Thoracic aorta (tissue), 2 donors: ENCODE data around the gene RFTN1. TPM values are rescaled to one million over a fixed set of nuclear protein-coding genes. Genes with fewer than 3 reads are reported as not detected.

Experiments used
- ATAC-seq: fragments of 150-250 bp; one replicate; pipeline ENCODE4 v1.8.0; 2017; ENCODE audit warnings: low read depth; ENCODE audit not compliant: insufficient number of reproducible peaks, low FRiP score
- DNase-seq: peaks from one replicate; pipeline ENCODE4 v3.0.0-alpha.2; 2020; ENCODE audit warnings: low spot score
- H3K27ac ChIP-seq, 2 donors: fragments of 200-600 bp; sonication (generic); 1 replicate in 1 of 2; 2 replicates in 1 of 2; pipeline ENCODE4 v1.5.1; 2016; ENCODE audit warnings: mild to moderate bottlenecking in 2 of 2, moderate library complexity in 2 of 2
- H3K27me3 ChIP-seq: fragments of 200-600 bp; sonication (generic); replicated peaks from 2 replicates; pipeline ENCODE4 v1.6.0; 2016; ENCODE audit warnings: mild to moderate bottlenecking; ENCODE audit not compliant: insufficient read depth
- H3K36me3 ChIP-seq: fragments of 200-600 bp; sonication (generic); one replicate; pipeline ENCODE4 v1.5.1; 2016
- H3K4me1 ChIP-seq, 2 donors: fragments of 200-600 bp; sonication (generic); 1 replicate in 1 of 2; 2 replicates in 1 of 2; pipeline versions ENCODE4 v1.5.1 to v1.6.0; 2016; ENCODE audit warnings: low read depth in 2 of 2, mild to moderate bottlenecking in 1 of 2; ENCODE audit not compliant: control insufficient read depth in 1 of 2
- H3K4me3 ChIP-seq: fragments of 200-600 bp; sonication (generic); 2 replicates; pipeline ENCODE4 v1.5.1; 2016; ENCODE audit warnings: mild to moderate bottlenecking
- H3K9me3 ChIP-seq: fragments of 200-600 bp; sonication (generic); 2 replicates; pipeline ENCODE4 v1.5.1; 2016
- total RNA-seq, 2 donors: library from RNA; depleted of rRNA; stranded (reverse); fragments of >200 nt; gene quantifications; one replicate each; pipeline versions ENCODE4 v1.1.0 to v1.2.3, GENCODE V29; 2016
- TF ChIP-seq, protein P1 (sequence below): fragments of 200-600 bp; sonication (generic); IDR thresholded peaks from one replicate; pipeline ENCODE4 v1.5.1; 2019; ENCODE audit warnings: antibody characterized with exemption

Gene RFTN1
- total RNA-seq, 2 donors from 2014 or later: 69.7 to 108 TPM

DNA sequence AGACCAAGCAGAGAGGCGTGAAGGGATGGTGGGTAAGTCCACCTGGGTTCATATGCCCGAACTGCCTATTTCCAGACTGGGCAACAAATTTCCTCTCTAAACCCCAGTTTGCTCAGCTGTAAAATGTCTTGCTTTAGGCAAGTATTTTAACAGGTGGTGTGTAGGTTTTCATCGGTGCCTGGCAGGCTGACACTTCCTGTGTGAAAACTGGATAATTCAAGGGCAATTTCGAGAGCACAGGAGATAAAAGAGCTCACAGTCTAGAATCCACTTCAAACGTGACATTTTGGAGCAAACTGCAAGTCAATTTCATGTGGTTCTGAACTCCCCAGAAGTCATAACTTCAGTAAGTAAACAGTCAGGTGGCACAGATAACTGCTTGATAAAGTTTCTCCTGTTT is 136.3 kb downstream of the RFTN1 start:
- Histone ChIP-seq H3K27me3 (no peaks in the 10 kb centered on the region), H3K4me3 (no peak overlapping the region), H3K4me1 (peaks cover 9 to 28% of the 10 kb centered on the region in 2 donors), H3K9me3 (no peaks in the 10 kb centered on the region), H3K27ac (no peak overlapping the region), H3K36me3 (no peaks in the 10 kb centered on the region)
- ATAC-seq: no peak
- TF ChIP-seq, protein P1, sequence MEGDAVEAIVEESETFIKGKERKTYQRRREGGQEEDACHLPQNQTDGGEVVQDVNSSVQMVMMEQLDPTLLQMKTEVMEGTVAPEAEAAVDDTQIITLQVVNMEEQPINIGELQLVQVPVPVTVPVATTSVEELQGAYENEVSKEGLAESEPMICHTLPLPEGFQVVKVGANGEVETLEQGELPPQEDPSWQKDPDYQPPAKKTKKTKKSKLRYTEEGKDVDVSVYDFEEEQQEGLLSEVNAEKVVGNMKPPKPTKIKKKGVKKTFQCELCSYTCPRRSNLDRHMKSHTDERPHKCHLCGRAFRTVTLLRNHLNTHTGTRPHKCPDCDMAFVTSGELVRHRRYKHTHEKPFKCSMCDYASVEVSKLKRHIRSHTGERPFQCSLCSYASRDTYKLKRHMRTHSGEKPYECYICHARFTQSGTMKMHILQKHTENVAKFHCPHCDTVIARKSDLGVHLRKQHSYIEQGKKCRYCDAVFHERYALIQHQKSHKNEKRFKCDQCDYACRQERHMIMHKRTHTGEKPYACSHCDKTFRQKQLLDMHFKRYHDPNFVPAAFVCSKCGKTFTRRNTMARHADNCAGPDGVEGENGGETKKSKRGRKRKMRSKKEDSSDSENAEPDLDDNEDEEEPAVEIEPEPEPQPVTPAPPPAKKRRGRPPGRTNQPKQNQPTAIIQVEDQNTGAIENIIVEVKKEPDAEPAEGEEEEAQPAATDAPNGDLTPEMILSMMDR: no peak
- DNase-seq: no peak

DNA sequence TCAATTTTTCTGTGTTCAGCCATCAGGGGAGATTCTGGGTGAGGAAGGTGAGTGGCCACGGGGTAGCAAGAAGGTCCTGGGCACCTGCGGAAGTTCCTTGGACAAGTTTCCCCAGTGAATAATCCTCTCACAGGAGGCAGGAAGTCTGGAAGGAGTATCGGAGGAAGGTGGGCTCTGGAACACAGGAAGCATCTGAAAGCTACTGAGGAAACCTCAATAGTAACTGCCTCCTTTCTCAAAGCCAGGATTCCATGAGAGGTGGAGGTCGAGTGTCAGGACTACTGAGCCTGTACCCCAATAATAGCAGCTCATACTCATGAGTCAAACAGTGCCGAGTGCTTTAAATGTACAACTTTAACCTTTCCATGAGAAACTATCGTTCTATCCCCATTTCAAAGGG is 137.6 kb downstream of the RFTN1 start:
- no peaks in the 10 kb centered on the region for H3K36me3 ChIP-seq
- H3K4me3 ChIP-seq: no peak overlapping the region
- DNase-seq (no peak), ATAC-seq (no peak)
- peaks cover 17 to 41% of the 10 kb centered on the region in 2 donors for H3K4me1 ChIP-seq
- no peaks in the 10 kb centered on the region for H3K27me3 ChIP-seq
- no peaks in the 10 kb centered on the region for H3K9me3 ChIP-seq
- TF ChIP-seq, protein P1: no peak
- H3K27ac ChIP-seq: no peak overlapping the region

DNA sequence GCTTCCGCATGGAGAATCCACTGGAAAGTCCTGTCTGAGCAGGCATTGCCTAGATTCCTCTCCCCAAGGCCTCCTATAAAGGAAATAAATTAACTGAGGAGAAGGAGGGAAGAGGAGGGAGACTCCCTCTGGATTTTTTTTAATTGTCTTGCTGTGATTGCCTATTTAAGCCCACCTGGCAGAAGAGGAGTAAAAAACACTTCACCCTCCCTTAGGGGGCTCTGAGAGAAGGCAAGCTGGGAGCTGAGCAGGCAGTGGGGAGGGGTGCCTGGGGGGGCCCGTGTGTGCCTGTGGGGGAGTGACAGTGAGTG is 138.6 kb downstream of the RFTN1 start:
- H3K4me3 ChIP-seq: no peak overlapping the region
- H3K27me3 ChIP-seq: no peaks in the 10 kb centered on the region
- TF ChIP-seq, protein P1: no peak
- H3K9me3 ChIP-seq: no peaks in the 10 kb centered on the region
- peak overlapping the region in 1 of 2 donors; percentile 84 for H3K27ac ChIP-seq
- ATAC-seq (no peak), DNase-seq (no peak)
- H3K4me1 ChIP-seq: peaks cover 20 to 51% of the 10 kb centered on the region in 2 donors
- no peaks in the 10 kb centered on the region for H3K36me3 ChIP-seq

DNA sequence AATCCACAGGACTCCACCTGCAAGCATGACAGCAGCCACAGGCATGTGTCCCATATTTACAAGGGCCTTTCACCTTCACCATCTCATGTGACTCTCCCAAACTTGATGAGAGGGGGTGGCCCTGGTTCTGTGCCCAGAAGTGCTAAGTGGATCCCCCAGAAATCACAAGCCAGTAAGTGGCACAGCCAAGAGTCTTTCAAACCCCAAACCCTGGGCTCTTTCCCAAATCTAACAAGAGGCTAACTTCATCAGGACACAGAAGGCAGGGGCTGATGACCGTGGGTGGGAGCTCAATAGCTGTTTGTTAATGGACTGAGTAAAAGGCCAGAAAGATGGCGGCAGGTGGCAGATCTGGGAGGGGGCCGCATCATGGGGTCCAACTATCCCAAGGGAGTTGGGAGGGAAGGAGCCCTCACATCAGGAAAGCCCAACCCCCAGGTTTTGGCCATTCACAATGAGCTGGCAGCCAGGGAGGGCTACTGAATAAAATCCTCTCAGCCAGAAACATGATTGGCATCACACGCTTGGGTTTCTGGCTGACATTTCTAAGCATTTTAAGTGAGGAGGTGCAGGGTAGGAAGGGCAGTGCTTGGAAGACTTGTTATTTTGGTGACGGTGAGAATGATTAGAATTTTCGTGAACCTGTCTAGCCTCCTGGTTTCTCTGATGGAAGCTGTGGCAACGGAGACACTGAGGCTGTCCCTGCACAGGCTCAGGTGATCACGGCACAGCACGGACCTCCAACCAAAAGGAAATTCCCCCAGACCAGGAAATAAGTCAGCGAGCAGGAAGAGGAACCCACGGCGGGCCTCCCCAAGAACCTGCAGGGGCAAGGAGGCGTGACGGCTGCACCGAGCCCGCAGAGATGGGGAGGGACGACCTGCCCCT is 139.2 kb downstream of the RFTN1 start:
- ATAC-seq (no peak), DNase-seq (no peak)
- TF ChIP-seq, protein P1: no peak
- no peak overlapping the region for H3K4me3 ChIP-seq
- peak overlapping the region in 1 of 2 donors; percentile 84 for H3K27ac ChIP-seq
- H3K9me3 ChIP-seq: no peaks in the 10 kb centered on the region
- no peaks in the 10 kb centered on the region for H3K27me3 ChIP-seq
- peaks cover 20 to 57% of the 10 kb centered on the region in 2 donors for H3K4me1 ChIP-seq
- no peaks in the 10 kb centered on the region for H3K36me3 ChIP-seq

DNA sequence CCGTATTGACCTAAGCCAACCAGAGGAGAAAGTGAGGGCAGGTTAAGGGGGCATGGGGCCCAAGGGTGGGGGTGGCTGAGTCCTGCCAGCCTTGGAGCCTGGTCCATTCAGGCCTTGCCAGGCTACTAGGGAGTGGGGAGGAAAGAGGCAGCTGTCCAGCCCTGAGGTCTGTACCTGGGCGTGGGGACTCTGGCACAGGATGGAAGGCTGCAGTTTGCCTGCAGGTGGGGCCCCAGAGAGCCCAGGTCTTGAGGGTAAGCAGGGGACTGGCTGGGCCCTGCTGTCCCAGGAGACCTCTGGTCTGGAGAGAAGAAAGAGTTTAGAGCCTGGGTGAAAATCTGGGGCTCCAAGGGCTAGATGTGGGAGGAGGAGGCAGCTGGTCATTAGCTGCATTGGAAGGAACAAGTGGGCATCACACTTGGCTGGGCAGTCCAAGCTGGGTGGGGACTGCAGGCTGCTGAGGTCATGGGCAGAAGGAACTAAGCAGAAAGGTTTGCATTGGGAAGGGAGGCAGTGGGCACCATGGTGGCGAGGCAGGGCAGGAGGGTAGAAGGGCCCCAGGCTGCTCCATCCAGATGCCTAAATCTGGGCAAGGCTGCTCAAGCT is 140.1 kb downstream of the RFTN1 start:
- ATAC-seq: no peak
- H3K4me3 ChIP-seq: no peak overlapping the region
- no peaks in the 10 kb centered on the region for H3K27me3 ChIP-seq
- H3K9me3 ChIP-seq: no peaks in the 10 kb centered on the region
- peaks cover 3% of the 10 kb centered on the region for H3K36me3 ChIP-seq
- H3K4me1 ChIP-seq: peaks cover 17 to 50% of the 10 kb centered on the region in 2 donors
- peak overlapping the region; percentile 65 to 84 for H3K27ac ChIP-seq
- no peak for DNase-seq
- TF ChIP-seq, protein P1: no peak
